H1 (cell line): ENCODE results near the gene DEGS2. TPM values are rescaled to one million over a fixed set of nuclear protein-coding genes. Genes with fewer than 3 reads are reported as not detected.

Source experiments
- CTCF ChIA-PET: fragments of 300-600 bp; sonication (Branson Sonifier 250); formaldehyde crosslinking; loops from one replicate; lab custom pipeline; 2021; ENCODE audit not compliant: partially characterized antibody; lab: Charles Lee
- POLR2A ChIA-PET: fragments of 300-600 bp; sonication (Branson Sonifier 250); formaldehyde crosslinking; loops from one replicate; lab custom pipeline; 2021; ENCODE audit warnings: inconsistent platforms; ENCODE audit not compliant: partially characterized antibody; lab: Charles Lee
- DNase-seq, 2 experiments: peaks; one replicate each; pipeline versions ENCODE4 v3.0.0 to v3.0.0-alpha.2; 2010 to 2022; ENCODE audit warnings: low spot score in 2 of 2, low read depth in 1 of 2, mixed read lengths in 1 of 2
- FAIRE-seq: peaks from 2 replicates; lab custom pipeline; 2011; peaks lifted over from hg19 to GRCh38; lab: Jason Lieb, UNC
- H2AFZ ChIP-seq: 2 replicates; pipeline ENCODE4 v1.8.1; 2012; ENCODE audit warnings: low read length, inconsistent platforms
- H2AK5ac ChIP-seq: 2 replicates; pipeline ENCODE4 v1.6.1; 2013; ENCODE audit warnings: low read depth, low read length
- H2BK120ac ChIP-seq: replicated peaks from 2 replicates; pipeline ENCODE3; 2013; ENCODE audit warnings: low read depth, low read length, inconsistent platforms
- H2BK12ac ChIP-seq: 2 replicates; pipeline ENCODE4 v1.6.1; 2013; ENCODE audit warnings: low read depth, low read length
- H2BK15ac ChIP-seq: 2 replicates; pipeline ENCODE4 v1.6.1; 2013; ENCODE audit warnings: low read length
- H2BK20ac ChIP-seq: 2 replicates; pipeline ENCODE4 v1.6.1; 2013; ENCODE audit warnings: low read length
- H2BK5ac ChIP-seq: 2 replicates; pipeline ENCODE4 v1.6.1; 2013; ENCODE audit warnings: low read depth, low read length
- H3K14ac ChIP-seq: 2 replicates; pipeline ENCODE4 v1.6.1; 2013; ENCODE audit warnings: inconsistent platforms; ENCODE audit not compliant: insufficient read length
- H3K18ac ChIP-seq: 2 replicates; pipeline ENCODE4 v1.6.1; 2013; ENCODE audit warnings: low read length; ENCODE audit errors: extremely low read depth
- H3K23ac ChIP-seq: 2 replicates; pipeline ENCODE4 v1.6.1; 2013; ENCODE audit warnings: inconsistent platforms; ENCODE audit not compliant: insufficient read length
- H3K23me2 ChIP-seq: 2 replicates; pipeline ENCODE4 v1.6.1; 2013; ENCODE audit warnings: low read depth, low read length
- H3K27ac ChIP-seq: 2 replicates; pipeline ENCODE4 v1.6.1; 2011; ENCODE audit warnings: low read depth, low read length, inconsistent platforms
- H3K27me3 ChIP-seq, 4 experiments: replicated peaks in 1 of 4; 1 replicate in 1 of 4; 2 replicates in 3 of 4; pipeline versions ENCODE4 v1.6.1 to v1.8.1; 2011 to 2013; ENCODE audit warnings: low read length in 3 of 4, mild to moderate bottlenecking in 3 of 4, inconsistent platforms in 2 of 4, mixed read lengths in 2 of 4, moderate library complexity in 1 of 4; ENCODE audit not compliant: control insufficient read depth in 3 of 4, insufficient read depth in 3 of 4; ENCODE audit errors: extremely low read depth in 1 of 4
- H3K36me3 ChIP-seq, 4 experiments: 2 replicates each; pipeline versions ENCODE4 v1.6.1 to v1.8.1; 2011 to 2013; ENCODE audit warnings: mild to moderate bottlenecking in 4 of 4, low read length in 3 of 4, moderate library complexity in 2 of 4, control low read depth in 1 of 4, inconsistent platforms in 1 of 4; ENCODE audit not compliant: insufficient read depth in 4 of 4, control insufficient read depth in 2 of 4
- H3K4ac ChIP-seq: replicated peaks from 2 replicates; pipeline ENCODE3; 2013; ENCODE audit warnings: low read length, low read depth, mixed read lengths, inconsistent platforms; ENCODE audit not compliant: insufficient read length
- H3K4me1 ChIP-seq, 4 experiments: replicated peaks in 1 of 4; 1 replicate in 1 of 4; 2 replicates in 3 of 4; pipeline versions ENCODE4 v1.6.1 to v1.8.1; 2011 to 2013; ENCODE audit warnings: low read length in 3 of 4, inconsistent platforms in 2 of 4, mixed read lengths in 1 of 4; ENCODE audit not compliant: insufficient read depth in 4 of 4, control insufficient read depth in 3 of 4
- H3K4me2 ChIP-seq, 2 experiments: 2 replicates each; pipeline versions ENCODE4 v1.6.1 to v1.8.1; 2011 to 2013; ENCODE audit warnings: low read depth in 2 of 2, low read length in 2 of 2, control low read depth in 1 of 2, inconsistent platforms in 1 of 2, mild to moderate bottlenecking in 1 of 2; ENCODE audit not compliant: insufficient read depth in 1 of 2
- H3K4me3 ChIP-seq, 4 experiments: fragments of 200-600, 300-600 bp in 1 of 4; sonication (generic), shearing (Covaris generic), sonication (Bioruptor Twin) in 1 of 4; 2 replicates each; pipeline versions ENCODE4 v1.5.1 to v1.8.1; 2011 to 2016; ENCODE audit warnings: low read length in 4 of 4, low read depth in 3 of 4, control low read depth in 2 of 4, inconsistent platforms in 2 of 4, mild to moderate bottlenecking in 2 of 4, mixed read lengths in 1 of 4, moderate library complexity in 1 of 4; ENCODE audit not compliant: insufficient read depth in 2 of 4; ENCODE audit errors: extremely low read depth in 1 of 4
- H3K56ac ChIP-seq: replicated peaks from 2 replicates; pipeline ENCODE3; 2013; ENCODE audit warnings: low read depth, mild to moderate bottlenecking, mixed read lengths, low read length, inconsistent platforms; ENCODE audit not compliant: insufficient read length
- H3K79me1 ChIP-seq: 2 replicates; pipeline ENCODE4 v1.6.1; 2013; ENCODE audit warnings: low read depth, low read length, control low read depth
- H3K79me2 ChIP-seq, 2 experiments: 2 replicates each; pipeline versions ENCODE4 v1.6.1 to v1.8.1; 2012 to 2013; ENCODE audit warnings: low read length in 2 of 2, mild to moderate bottlenecking in 2 of 2, inconsistent platforms in 1 of 2; ENCODE audit not compliant: insufficient read depth in 2 of 2, control insufficient read depth in 1 of 2
- H3K9ac ChIP-seq, 4 experiments: replicated peaks in 1 of 4; 1 replicate in 1 of 4; 2 replicates in 3 of 4; pipeline versions ENCODE4 v1.6.1 to v1.8.1; 2011 to 2013; ENCODE audit warnings: low read depth in 3 of 4, low read length in 3 of 4, control low read depth in 2 of 4, mild to moderate bottlenecking in 2 of 4, moderate library complexity in 2 of 4, inconsistent platforms in 1 of 4; ENCODE audit errors: extremely low read depth in 1 of 4
- H3K9me3 ChIP-seq, 2 experiments: 2 replicates each; pipeline versions ENCODE4 v1.6.1 to v1.8.1; 2012 to 2013; ENCODE audit warnings: mild to moderate bottlenecking in 2 of 2, moderate library complexity in 2 of 2, control low read depth in 1 of 2, inconsistent platforms in 1 of 2, low read depth in 1 of 2, low read length in 1 of 2, mixed read lengths in 1 of 2; ENCODE audit not compliant: insufficient read depth in 2 of 2
- H4K20me1 ChIP-seq, 2 experiments: replicated peaks in 1 of 2; 2 replicates each; pipeline versions ENCODE3 to v1.8.1; 2011 to 2013; ENCODE audit warnings: inconsistent platforms in 2 of 2, low read length in 2 of 2, mild to moderate bottlenecking in 1 of 2; ENCODE audit not compliant: insufficient read depth in 2 of 2, control insufficient read depth in 1 of 2
- H4K5ac ChIP-seq: 2 replicates; pipeline ENCODE4 v1.6.1; 2013; ENCODE audit warnings: low read length, low read depth, mixed read lengths, inconsistent platforms; ENCODE audit not compliant: insufficient read length
- H4K8ac ChIP-seq: 2 replicates; pipeline ENCODE4 v1.8.0; 2013; ENCODE audit warnings: mild to moderate bottlenecking, moderate library complexity, low read length, inconsistent platforms; ENCODE audit not compliant: insufficient read depth; ENCODE audit errors: extremely low read depth
- H4K91ac ChIP-seq: replicated peaks from 2 replicates; pipeline ENCODE3; 2013; ENCODE audit warnings: low read length, mixed read lengths, inconsistent platforms; ENCODE audit not compliant: insufficient read length
- CTBP2 ChIP-seq: IDR thresholded peaks from 2 replicates; pipeline ENCODE4 v1.7.0; 2011; ENCODE audit warnings: borderline replicate concordance, mild to moderate bottlenecking, moderate library complexity, mixed read lengths, low read length; ENCODE audit not compliant: insufficient read depth, insufficient read length
- KDM1A ChIP-seq: fragments of 200-600, 300-600 bp; sonication (generic); IDR thresholded peaks from 2 replicates; pipeline ENCODE4 v1.7.1; 2016; ENCODE audit warnings: mild to moderate bottlenecking, low read length, borderline replicate concordance
- SAP30 ChIP-seq: fragments of 300-600 bp; sonication (generic); IDR thresholded peaks from 2 replicates; pipeline ENCODE4 v1.7.1; 2012; ENCODE audit warnings: low read length, moderate library complexity, mild to moderate bottlenecking, inconsistent platforms; ENCODE audit not compliant: insufficient read depth, insufficient replicate concordance
- WGBS, 2 experiments: shearing (Covaris generic) in 1 of 2; methylation state at CpG; one replicate each; pipeline versions ENCODE4 v1.1.6 to v1.1.7; 2013 to 2015; ENCODE audit warnings: low lambda C conversion rate in 2 of 2, mixed read lengths in 2 of 2, inconsistent platforms in 1 of 2, low coverage in 1 of 2, missing lambda C conversion rate in 1 of 2; ENCODE audit not compliant: insufficient replicate concordance in 2 of 2, insufficient coverage in 1 of 2, insufficient read length in 1 of 2; ENCODE audit errors: extremely low coverage in 1 of 2, missing lambda C conversion rate in 1 of 2; 5-methylcytosine and 5-hydroxymethylcytosine counted together
- polyA plus RNA-seq, 7 experiments: library from polyadenylated mRNA; depleted of rRNA in 3 of 7; stranded (reverse) in 5 of 7; unstranded in 2 of 7; fragments of >200 nt in 5 of 7; fragments of 200-250 nt in 2 of 7; gene quantifications; 1 replicate in 5 of 7; 2 replicates in 1 of 7; 4 replicates in 1 of 7; pipeline versions ENCODE4 v1.2.1 to v1.2.3, GENCODE V29; 2011 to 2013; ENCODE audit warnings: missing spikeins in 2 of 7, mixed read lengths in 2 of 7
- total RNA-seq: library from RNA; stranded (reverse); fragmentation: NEBNext Ultra II Directional; extraction: Animal tissue kit (Norgen Biotek cat#: 25700); gene quantifications from 2 replicates; pipeline ENCODE4 v1.2.1, GENCODE V29; 2021

The DEGS2 gene
- total and polyA plus RNA-seq, 2 of the 8 experiments (the other 6 are each of a cell fraction or from before 2014, with no cell fraction given), result 0.61 to 0.82 TPM

DNA sequence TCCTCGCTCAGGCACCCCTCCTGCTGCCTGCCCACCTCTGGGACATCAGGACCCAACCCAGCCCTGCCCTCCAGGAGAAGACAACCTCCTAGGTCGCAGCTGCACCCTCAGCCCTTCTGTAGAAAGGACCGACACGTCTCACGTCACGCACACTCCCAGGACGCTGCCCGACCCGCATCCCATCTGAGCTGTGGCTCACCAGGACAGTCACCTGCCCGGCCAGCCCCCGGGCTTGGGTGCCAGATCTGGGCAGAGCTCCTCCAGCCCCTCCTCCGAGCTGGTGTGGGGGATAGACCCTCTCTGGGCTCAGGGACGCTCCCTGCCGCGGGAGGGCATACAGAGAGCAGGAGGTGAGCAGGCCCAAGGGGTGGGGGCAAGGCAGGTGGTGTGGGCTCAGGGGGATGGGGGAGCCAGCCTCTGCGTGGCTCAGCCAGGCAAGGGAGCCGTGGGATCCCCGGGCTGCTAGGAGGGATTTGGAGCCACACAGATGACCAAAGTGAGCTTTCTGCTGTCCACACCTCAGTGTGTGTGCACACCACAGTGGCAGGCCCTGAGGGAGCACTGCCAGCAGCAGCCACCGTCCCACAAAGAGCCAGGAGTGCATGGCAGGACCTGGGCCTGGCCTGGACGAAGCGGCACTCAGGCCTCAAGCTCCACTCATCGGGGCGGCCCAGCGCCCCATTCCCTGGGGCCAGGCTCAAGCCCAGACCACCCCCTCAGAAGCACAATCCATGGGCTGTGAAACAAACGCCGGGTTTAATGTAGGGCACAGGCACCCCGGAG is 13.6 kb downstream of the DEGS2 start:
- Histone ChIP-seq H3K56ac (no peak overlapping the region), H2BK15ac (no peak overlapping the region), H4K91ac (no peak overlapping the region), H2BK120ac (no peak overlapping the region), H3K18ac (no peak overlapping the region), H3K79me2 (no peaks in the 10 kb centered on the region; a peak in 1 of 4 replicates), H3K14ac (no peak overlapping the region), H3K23me2 (no peaks in the 10 kb centered on the region), H3K9me3 (no peaks in the 10 kb centered on the region), H3K23ac (no peak overlapping the region), H3K79me1 (no peaks in the 10 kb centered on the region), H4K5ac (no peak overlapping the region), H3K9ac (no peak overlapping the region), H3K4me1 (peaks cover 0 to 5% (median 3%) of the 10 kb centered on the region in 4 experiments; a peak in 4 of 7 replicates), H2BK5ac (0 out of 2 replicates have a peak overlapping the region, but pooled peaks have one; percentile 35), H2AK5ac (no peak overlapping the region), H3K4me3 (no peak overlapping the region), H4K8ac (peak overlapping the region; percentile 14), H3K36me3 (0 out of 8 replicates have a peak, but pooled peaks cover 0 to 3% (median 0%) of the 10 kb centered on the region in 4 experiments), H3K27me3 (no peaks in the 10 kb centered on the region), H2BK12ac (no peak overlapping the region; the same call in 1 of the 2 replicates), H4K20me1 (peaks cover 0 to 7% of the 10 kb centered on the region in 2 experiments), H3K4ac (no peak overlapping the region), H3K4me2 (no peak overlapping the region), H2AFZ (no peak overlapping the region), H2BK20ac (no peak overlapping the region), H3K27ac (no peak overlapping the region)
- 90% methylated on average over 23 of the region's 27 CpGs; no CpG with 5 or more reads in 1 of the 2 experiments for WGBS, 2 experiments
- POLR2A ChIA-PET, result interaction anchor here (1.5 kb wide), 1 partner anchor 8 kb away, joined by 3 read pairs; no protein-coding TSS in a partner anchor
- CTCF ChIA-PET, result interaction anchor here (1.3 to 22.9 kb wide), 5 partner anchors 9 to 38 kb away, joined by 3 to 307 read pairs (median 6); partner anchors contain the start of gene DEGS2
- DNase-seq (no peak), FAIRE-seq (no peak)
- TF ChIP-seq CTBP2, result no peak
- no peak for TF ChIP-seq SAP30
- no peak for TF ChIP-seq KDM1A
